Astrocyte of the spinal cord (primary cell): Measurements from ENCODE around the gene SNX9.

Experiments
- DNase-seq: peaks from one replicate; pipeline ENCODE4 v3.0.0; 2011; ENCODE audit warnings: low read depth, low spot score
- H3K4me3 ChIP-seq: 2 replicates; pipeline ENCODE4 v1.5.1; 2011; ENCODE audit warnings: low read depth, mild to moderate bottlenecking, low read length, moderate library complexity
- CTCF ChIP-seq: IDR thresholded peaks from 2 replicates; pipeline ENCODE4 v1.5.1; 2012; ENCODE audit warnings: low read depth, mild to moderate bottlenecking, low read length, inconsistent platforms
- in situ Hi-C: cut with HindIII; loops from 2 replicates; pipeline ENCODE4 v1.10.0; 2017; ENCODE audit warnings: low sequenced_read_pairs

Gene SNX9

GRCh38 chr6:157811137-157811475, 11.9 kb upstream of the SNX9 start:
- no peak for DNase-seq
- no peak overlapping the region for H3K4me3 ChIP-seq
- in situ Hi-C loops = no loop called here
- TF ChIP-seq CTCF = no peak

GRCh38 chr6:157811476-157812173, 11.4 kb upstream of the SNX9 start:
- in situ Hi-C loops = no loop called here

GRCh38 chr6:157812425-157813171, 10.4 kb upstream of the SNX9 start:
- no peak for TF ChIP-seq CTCF
- no peak overlapping the region for H3K4me3 ChIP-seq
- no peak for DNase-seq
- in situ Hi-C loops = no loop called here

More at GRCh38 chr6:157811476-157812173, 11.4 kb upstream of the SNX9 start:
- no peak for TF ChIP-seq CTCF
- peak; percentile 64 for DNase-seq
- no peak overlapping the region for H3K4me3 ChIP-seq

- H3K4me3 ChIP-seq = no peak overlapping the region
- in situ Hi-C loops = no loop called here
- TF ChIP-seq CTCF = no peak
- DNase-seq = peak; percentile 7
Observed at GRCh38 chr6:157813191-157813590, 9.9 kb upstream of the SNX9 start.

- in situ Hi-C loops = no loop called here
- H3K4me3 ChIP-seq = no peak overlapping the region
- DNase-seq = peak; percentile 83
- no peak for TF ChIP-seq CTCF
Observed at GRCh38 chr6:157813750-157814455, 9.1 kb upstream of the SNX9 start.

GRCh38 chr6:157814883-157815282, 8.2 kb upstream of the SNX9 start:
- TF ChIP-seq CTCF = no peak
- no peak overlapping the region for H3K4me3 ChIP-seq
- in situ Hi-C loops = no loop called here
- no peak for DNase-seq
